ENCODE results near the gene FCN3. TPM values are rescaled to one million over a fixed set of nuclear protein-coding genes. Genes with fewer than 3 reads are reported as not detected.
"Not testable (repeated sequence)": the region's sequence is repeated elsewhere in the genome, so short reads cannot be mapped to it uniquely, and the experiment has no call there.

The FCN3 gene
- total RNA-seq, 1 donor from 2014 or later = 1,125 TPM

DNA sequence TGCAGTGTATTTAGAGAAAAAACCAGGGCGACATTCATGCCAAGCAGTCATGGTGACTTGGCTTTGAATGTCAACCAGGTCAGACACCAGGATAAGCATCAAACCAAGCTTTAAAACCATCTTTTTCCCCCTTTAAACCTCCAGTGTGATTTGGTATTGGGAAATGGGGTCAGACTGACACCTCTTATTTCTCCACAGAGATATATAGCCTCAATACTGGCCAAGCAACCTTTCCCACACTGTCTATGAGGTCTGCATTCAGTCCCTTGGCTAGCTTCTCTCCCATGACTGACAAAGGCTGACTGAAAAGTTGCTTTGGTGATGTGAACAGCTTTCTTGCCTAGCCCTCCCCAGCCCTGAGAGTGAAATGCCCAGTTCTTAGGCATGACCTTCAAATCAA, 39.5 kb upstream of the FCN3 start:
- Histone ChIP-seq H3K27ac (no peak overlapping the region), H3K27me3 (ENCODE audit: low read depth) (no peaks in the 10 kb centered on the region), H3K4me3 (no peak overlapping the region), H3K36me3 (peaks cover 99% of the 10 kb centered on the region), H3K9me3 (no peaks in the 10 kb centered on the region), H3K4me1 (peaks cover 35% of the 10 kb centered on the region)
- ATAC-seq (no peak), DNase-seq (no peak)
- TF ChIP-seq, protein P1, sequence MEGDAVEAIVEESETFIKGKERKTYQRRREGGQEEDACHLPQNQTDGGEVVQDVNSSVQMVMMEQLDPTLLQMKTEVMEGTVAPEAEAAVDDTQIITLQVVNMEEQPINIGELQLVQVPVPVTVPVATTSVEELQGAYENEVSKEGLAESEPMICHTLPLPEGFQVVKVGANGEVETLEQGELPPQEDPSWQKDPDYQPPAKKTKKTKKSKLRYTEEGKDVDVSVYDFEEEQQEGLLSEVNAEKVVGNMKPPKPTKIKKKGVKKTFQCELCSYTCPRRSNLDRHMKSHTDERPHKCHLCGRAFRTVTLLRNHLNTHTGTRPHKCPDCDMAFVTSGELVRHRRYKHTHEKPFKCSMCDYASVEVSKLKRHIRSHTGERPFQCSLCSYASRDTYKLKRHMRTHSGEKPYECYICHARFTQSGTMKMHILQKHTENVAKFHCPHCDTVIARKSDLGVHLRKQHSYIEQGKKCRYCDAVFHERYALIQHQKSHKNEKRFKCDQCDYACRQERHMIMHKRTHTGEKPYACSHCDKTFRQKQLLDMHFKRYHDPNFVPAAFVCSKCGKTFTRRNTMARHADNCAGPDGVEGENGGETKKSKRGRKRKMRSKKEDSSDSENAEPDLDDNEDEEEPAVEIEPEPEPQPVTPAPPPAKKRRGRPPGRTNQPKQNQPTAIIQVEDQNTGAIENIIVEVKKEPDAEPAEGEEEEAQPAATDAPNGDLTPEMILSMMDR (IDR thresholded peaks at IDR 0.05) = no peak
- intact Hi-C loops (cut with DNase I) = no loop called here

DNA sequence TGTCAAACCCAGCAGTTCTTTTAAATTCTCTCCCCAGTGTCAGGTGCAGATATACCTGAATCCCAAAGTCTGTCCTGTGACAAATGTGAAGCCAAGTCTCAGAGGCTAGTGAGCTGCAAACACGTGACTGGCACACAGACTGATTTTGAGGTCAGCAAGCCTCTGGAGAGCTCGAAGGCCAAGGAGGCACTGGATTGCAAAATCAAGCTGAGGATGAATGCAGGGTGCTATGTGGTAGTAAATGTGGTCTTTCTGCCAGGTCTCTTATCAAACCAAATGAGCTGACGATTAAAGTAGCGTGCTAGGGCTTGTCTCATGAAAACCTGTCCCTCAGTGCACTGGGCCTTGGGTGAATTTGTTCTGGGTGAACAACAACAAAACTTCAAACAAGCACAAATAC, 38.4 kb upstream of the FCN3 start:
- DNase-seq (no peak), ATAC-seq (peak in 1 of 2 donors; percentile 28)
- intact Hi-C loops (cut with DNase I) = no loop called here
- no peak overlapping the region for H3K4me3 ChIP-seq
- H3K4me1 ChIP-seq = peaks cover 24% of the 10 kb centered on the region
- no peak overlapping the region for H3K27ac ChIP-seq
- TF ChIP-seq, protein P1 (IDR thresholded peaks at IDR 0.05) = no peak
- H3K27me3 ChIP-seq (ENCODE audit: low read depth) = no peaks in the 10 kb centered on the region
- no peaks in the 10 kb centered on the region for H3K9me3 ChIP-seq
- peaks cover 99% of the 10 kb centered on the region for H3K36me3 ChIP-seq

DNA sequence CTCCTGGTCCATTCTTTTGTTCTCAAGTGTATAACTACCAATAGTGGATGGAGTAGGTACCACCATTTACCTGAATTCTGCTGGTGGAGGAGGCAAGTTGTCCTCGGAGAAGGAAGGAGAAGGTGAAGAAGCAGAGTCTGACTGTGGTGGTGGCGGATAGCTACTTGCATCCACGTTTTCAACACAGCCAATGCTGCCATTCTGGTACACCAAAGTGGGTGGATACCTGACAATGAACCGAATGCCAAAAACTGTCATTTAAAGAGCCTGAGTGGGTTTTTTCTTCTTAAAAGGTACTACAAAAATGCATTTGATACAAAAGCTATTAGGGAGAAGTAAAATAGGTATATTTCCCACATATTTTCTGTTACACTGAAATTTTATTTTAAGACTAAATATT, 37.9 kb upstream of the FCN3 start:
- H3K27ac ChIP-seq = no peak overlapping the region
- no peaks in the 10 kb centered on the region for H3K9me3 ChIP-seq
- ATAC-seq (no peak), DNase-seq (no peak)
- peaks cover 99% of the 10 kb centered on the region for H3K36me3 ChIP-seq
- H3K27me3 ChIP-seq (ENCODE audit: low read depth) = no peaks in the 10 kb centered on the region
- H3K4me3 ChIP-seq = no peak overlapping the region
- peaks cover 19% of the 10 kb centered on the region for H3K4me1 ChIP-seq
- intact Hi-C loops (cut with DNase I) = no loop called here
- TF ChIP-seq, protein P1 (IDR thresholded peaks at IDR 0.05) = no peak

DNA sequence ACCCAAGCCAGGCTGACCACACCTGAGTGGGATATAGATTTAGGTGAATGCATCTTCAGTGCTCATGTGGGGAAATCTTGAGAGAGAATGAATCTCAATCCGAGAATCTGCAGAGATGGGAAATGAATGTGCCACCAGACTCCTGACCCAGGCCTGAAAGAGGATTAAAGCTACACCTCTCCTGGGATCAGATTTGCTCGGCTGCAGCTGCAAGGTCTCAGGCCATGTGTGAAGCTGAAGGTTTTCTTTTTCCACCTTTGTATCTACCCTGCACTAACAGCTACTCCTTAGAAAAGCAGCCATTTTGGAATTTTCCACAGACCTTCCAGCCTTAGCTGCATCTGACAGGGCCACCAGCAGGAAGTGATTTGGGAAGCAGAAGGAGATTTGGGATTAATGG, 36.1 kb upstream of the FCN3 start:
- peaks cover 15% of the 10 kb centered on the region for H3K4me1 ChIP-seq
- ATAC-seq = no peak
- H3K9me3 ChIP-seq = no peaks in the 10 kb centered on the region
- no peak overlapping the region for H3K27ac ChIP-seq
- no peak overlapping the region for H3K4me3 ChIP-seq
- no peak for DNase-seq
- TF ChIP-seq, protein P1 (IDR thresholded peaks at IDR 0.05) = no peak
- H3K36me3 ChIP-seq = peaks cover 97% of the 10 kb centered on the region
- intact Hi-C loops (cut with DNase I) = no loop called here
- H3K27me3 ChIP-seq (ENCODE audit: low read depth) = no peaks in the 10 kb centered on the region

DNA sequence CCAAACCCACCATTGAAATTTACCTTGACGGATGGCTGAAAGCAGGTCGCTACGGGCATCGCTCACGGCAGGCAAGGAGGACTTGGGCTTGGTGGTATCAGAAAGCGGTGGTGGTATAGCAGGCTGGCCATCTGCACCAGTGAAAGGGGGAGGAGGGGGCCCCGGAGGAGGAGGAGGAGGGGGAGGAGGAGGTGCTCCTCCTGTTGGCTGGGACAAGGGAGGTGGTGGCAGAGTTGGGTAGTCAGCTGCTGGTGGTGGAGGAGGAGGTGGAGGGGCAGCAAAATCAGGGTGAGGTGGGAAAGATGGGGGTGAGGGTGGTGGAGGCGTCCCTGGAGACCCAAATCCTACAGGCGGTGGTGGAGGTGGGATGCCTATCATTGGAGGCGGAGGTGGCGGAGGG, 35.0 kb upstream of the FCN3 start:
- Histone ChIP-seq H3K27me3 (ENCODE audit: low read depth) (no peaks in the 10 kb centered on the region), H3K27ac (no peak overlapping the region), H3K9me3 (no peaks in the 10 kb centered on the region), H3K4me1 (peaks cover 25% of the 10 kb centered on the region), H3K4me3 (no peak overlapping the region), H3K36me3 (peaks cover 94% of the 10 kb centered on the region)
- intact Hi-C loops (cut with DNase I) = no loop called here
- TF ChIP-seq, protein P1 (IDR thresholded peaks at IDR 0.05) = no peak
- ATAC-seq = no peak
- DNase-seq = no peak

DNA sequence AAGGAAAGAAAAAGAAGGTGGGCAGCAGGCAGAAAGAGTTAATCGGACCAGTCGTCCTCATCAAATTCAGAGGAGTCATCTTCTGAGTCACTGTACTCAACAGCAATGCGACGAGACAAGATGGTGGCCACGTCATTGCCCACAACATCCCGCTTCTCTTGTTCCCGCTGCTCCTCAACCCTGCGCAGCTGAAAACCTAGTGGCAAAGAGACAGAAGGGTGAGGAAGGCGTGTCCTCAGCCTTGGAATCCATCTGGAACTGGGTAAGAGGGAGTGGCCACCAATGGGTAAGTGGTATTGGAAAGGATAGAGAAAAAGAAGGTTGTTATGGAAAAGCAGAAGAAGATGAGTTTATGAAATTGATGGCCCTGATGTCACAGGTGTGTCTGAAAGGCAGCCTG, 33.5 kb upstream of the FCN3 start:
- peaks cover 81% of the 10 kb centered on the region for H3K36me3 ChIP-seq
- H3K9me3 ChIP-seq = no peaks in the 10 kb centered on the region
- intact Hi-C loops (cut with DNase I) = no loop called here
- no peak overlapping the region for H3K4me3 ChIP-seq
- H3K27ac ChIP-seq = no peak overlapping the region
- peaks cover 35% of the 10 kb centered on the region for H3K4me1 ChIP-seq
- DNase-seq = no peak
- no peaks in the 10 kb centered on the region for H3K27me3 ChIP-seq (ENCODE audit: low read depth)
- TF ChIP-seq, protein P1 (IDR thresholded peaks at IDR 0.05) = no peak
- no peak for ATAC-seq

DNA sequence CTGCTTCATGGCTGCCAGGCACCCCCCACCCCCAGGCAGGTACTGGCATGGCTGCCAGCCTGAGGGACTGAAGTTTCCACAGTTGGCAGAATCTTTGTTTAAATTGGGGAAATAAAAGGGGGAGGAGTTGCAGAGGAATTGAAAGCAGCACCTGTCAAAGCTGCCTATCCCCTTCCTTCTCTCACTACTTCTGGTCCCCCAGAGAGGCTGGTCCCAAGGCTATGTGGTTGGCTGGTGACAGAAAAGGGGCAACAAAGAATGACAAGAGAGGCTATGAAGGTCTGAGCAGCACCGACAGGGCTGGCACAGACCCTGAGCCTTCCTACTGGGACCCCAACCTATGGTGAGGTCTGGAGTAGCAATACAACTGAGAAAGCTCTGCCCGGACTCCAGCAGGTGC, 32.2 kb upstream of the FCN3 start:
- Histone ChIP-seq H3K36me3 (peaks cover 67% of the 10 kb centered on the region), H3K27ac (peak overlapping the region; percentile 41), H3K4me1 (peaks cover 45% of the 10 kb centered on the region)
- H3K4me3 ChIP-seq; DNase-seq; H3K27me3 ChIP-seq (ENCODE audit: low read depth); H3K9me3 ChIP-seq; intact Hi-C loops (cut with DNase I); ATAC-seq: not testable (repeated sequence)
